Caco-2 (cell line): ENCODE results near the gene RC3H2. TPM values are rescaled to one million over a fixed set of nuclear protein-coding genes. Genes with fewer than 3 reads are reported as not detected.
"Not testable (repeated sequence)": the region's sequence is repeated elsewhere in the genome, so short reads cannot be mapped to it uniquely, and the experiment has no call there.

Source experiments
- BruUV-seq: library from RNA; stranded (reverse); fragments of 400-500 nt; replicated peaks from 2 replicates; lab custom pipeline; 2021; lab: Mats Ljungman, UMichigan
- CTCF ChIA-PET: fragments of 300-600 bp; sonication (Branson Sonifier 250); formaldehyde crosslinking; loops from one replicate; lab custom pipeline; 2022; ENCODE audit warnings: antibody characterized with exemption; lab: Charles Lee
- POLR2A ChIA-PET: fragments of 300-600 bp; sonication (Branson Sonifier 250); formaldehyde crosslinking; loops from one replicate; lab custom pipeline; 2022; ENCODE audit warnings: antibody characterized with exemption; lab: Charles Lee
- DNase-seq, 2 experiments: peaks; one replicate each; pipeline versions ENCODE4 v3.0.0 to v3.0.0-alpha.2; 2020 to 2022
- H3K27me3 ChIP-seq: replicated peaks from 2 replicates; pipeline ENCODE4 v1.6.0; 2011; ENCODE audit warnings: low read length; ENCODE audit not compliant: control insufficient read depth, insufficient read depth
- H3K36me3 ChIP-seq: 2 replicates; pipeline ENCODE4 v1.5.1; 2011; ENCODE audit warnings: low read length; ENCODE audit not compliant: control insufficient read depth, insufficient read depth
- H3K4me1 ChIP-seq: fragments of 250-450 bp; sonication (Bioruptor Pico); 2 replicates; pipeline ENCODE4 v1.5.1; 2020; ENCODE audit warnings: mild to moderate bottlenecking
- H3K4me3 ChIP-seq: 2 replicates; pipeline ENCODE4 v1.5.1; 2011; ENCODE audit warnings: low read depth, mild to moderate bottlenecking, control low read depth, low read length
- H3K9me3 ChIP-seq: fragments of 250-450 bp; sonication (Bioruptor Pico); 2 replicates; pipeline ENCODE4 v1.5.1; 2020; ENCODE audit warnings: mild to moderate bottlenecking, moderate library complexity
- H3K27ac Mint-ChIP-seq: one replicate; pipeline ENCODE4 v1.8.0; 2022; ENCODE audit warnings: mixed read lengths; ENCODE audit not compliant: unreplicated experiment
- H3K27me3 Mint-ChIP-seq: one replicate; pipeline ENCODE4 v1.8.0; 2022; ENCODE audit warnings: mixed read lengths; ENCODE audit not compliant: insufficient read depth, unreplicated experiment
- H3K36me3 Mint-ChIP-seq: one replicate; pipeline ENCODE4 v1.8.0; 2022; ENCODE audit warnings: mild to moderate bottlenecking, mixed read lengths; ENCODE audit not compliant: insufficient read depth, unreplicated experiment
- H3K4me1 Mint-ChIP-seq: one replicate; pipeline ENCODE4 v1.8.0; 2022; ENCODE audit warnings: low read depth, mixed read lengths; ENCODE audit not compliant: unreplicated experiment
- H3K4me3 Mint-ChIP-seq: one replicate; pipeline ENCODE4 v1.8.0; 2022; ENCODE audit warnings: mild to moderate bottlenecking, moderate library complexity, mixed read lengths; ENCODE audit not compliant: unreplicated experiment
- H3K9me3 Mint-ChIP-seq: one replicate; pipeline ENCODE4 v1.8.0; 2022; ENCODE audit warnings: mixed read lengths; ENCODE audit not compliant: unreplicated experiment
- CTCF ChIP-seq, 2 experiments: fragments of 200-600 bp in 1 of 2; IDR thresholded peaks; 1 replicate in 1 of 2; 2 replicates in 1 of 2; pipeline versions ENCODE4 v1.5.1 to v1.8.0; 2011 to 2022; ENCODE audit warnings: antibody characterized with exemption in 1 of 2, control low read depth in 1 of 2, inconsistent platforms in 1 of 2, low read depth in 1 of 2, low read length in 1 of 2, mild to moderate bottlenecking in 1 of 2, moderate library complexity in 1 of 2; ENCODE audit not compliant: insufficient read depth in 1 of 2, severe bottlenecking in 1 of 2, unreplicated experiment in 1 of 2
- intact Hi-C: fragments of 100-400 bp; cut with micrococcal nuclease; formaldehyde crosslinking; loops from one replicate; pipeline ENCODE4 v1.10.0; 2022; ENCODE audit not compliant: unreplicated experiment
- total RNA-seq: library from RNA; stranded (reverse); gene quantifications from 2 replicates; pipeline ENCODE4 v1.2.3, GENCODE V29; 2022

RC3H2 gene
- total RNA-seq, 1 experiment from 2014 or later = 53.8 TPM

GRCh38 chr9:122860319-122861142 lies 44.6 kb downstream of the RC3H2 start:
- Mint-ChIP-seq H3K9me3 (no peaks in the 10 kb centered on the region), H3K4me3 (no peak overlapping the region), H3K36me3 (peaks cover 69% of the 10 kb centered on the region), H3K27me3 (no peaks in the 10 kb centered on the region), H3K4me1 (no peaks in the 10 kb centered on the region), H3K27ac (no peak overlapping the region)
- no peak overlapping the region for H3K4me3 ChIP-seq
- CTCF ChIA-PET = no interaction called here
- BruUV-seq = no TSS peak
- DNase-seq = no peak
- no peaks in the 10 kb centered on the region for H3K4me1 ChIP-seq
- H3K9me3 ChIP-seq = no peaks in the 10 kb centered on the region
- POLR2A ChIA-PET = no interaction called here
- no peak for TF ChIP-seq CTCF (IDR thresholded peaks at IDR 0.05; ENCODE audit: insufficient read depth in 1 of 2, low read depth in 1 of 2, low read length in 1 of 2, severe bottlenecking in 1 of 2, unreplicated experiment in 1 of 2)
- H3K36me3 ChIP-seq = no peaks in the 10 kb centered on the region
- intact Hi-C loops = no loop called here
- no peaks in the 10 kb centered on the region for H3K27me3 ChIP-seq

GRCh38 chr9:122857815-122858214 lies 47.3 kb downstream of the RC3H2 start:
- no peaks in the 10 kb centered on the region for H3K36me3 ChIP-seq
- POLR2A ChIA-PET = no interaction called here

GRCh38 chr9:122852085-122852786 lies 52.9 kb downstream of the RC3H2 start:
- H3K4me1 ChIP-seq, H3K9me3 Mint-ChIP-seq, BruUV-seq, DNase-seq, H3K4me1 Mint-ChIP-seq, H3K27me3 Mint-ChIP-seq, H3K4me3 ChIP-seq, H3K4me3 Mint-ChIP-seq, intact Hi-C loops, CTCF ChIA-PET, H3K36me3 ChIP-seq, POLR2A ChIA-PET, H3K9me3 ChIP-seq, H3K27me3 ChIP-seq, H3K27ac Mint-ChIP-seq: not testable (repeated sequence)
- peaks cover 80% of the 10 kb centered on the region for H3K36me3 Mint-ChIP-seq

More at GRCh38 chr9:122857815-122858214, 47.3 kb downstream of the RC3H2 start:
- Histone ChIP-seq H3K4me3 (no peak overlapping the region), H3K27me3 (no peaks in the 10 kb centered on the region), H3K9me3 (no peaks in the 10 kb centered on the region), H3K4me1 (no peaks in the 10 kb centered on the region)
- no peaks in the 10 kb centered on the region for H3K27me3 Mint-ChIP-seq
- no peak for TF ChIP-seq CTCF (IDR thresholded peaks at IDR 0.05; ENCODE audit: insufficient read depth in 1 of 2, low read depth in 1 of 2, low read length in 1 of 2, severe bottlenecking in 1 of 2, unreplicated experiment in 1 of 2)
- no peak overlapping the region for H3K27ac Mint-ChIP-seq
- CTCF ChIA-PET = no interaction called here
- H3K36me3 Mint-ChIP-seq = peaks cover 67% of the 10 kb centered on the region
- H3K4me1 Mint-ChIP-seq = no peaks in the 10 kb centered on the region
- H3K4me3 Mint-ChIP-seq = no peak overlapping the region
- DNase-seq = no peak
- BruUV-seq = no TSS peak
- intact Hi-C loops = no loop called here
- H3K9me3 Mint-ChIP-seq = no peaks in the 10 kb centered on the region
